HG03469 (cell line): Measurements from ENCODE around the gene SLC2A5.
"Not testable (repeated sequence)": the region's sequence is repeated elsewhere in the genome, so short reads cannot be mapped to it uniquely, and the experiment has no call there.

ENCODE experiments used
- ATAC-seq: cut with Tn5 transposase; IDR thresholded peaks from one replicate; pipeline ENCODE4 v1.9.1; 2021; ENCODE audit warnings: mild to moderate bottlenecking, moderate library complexity, moderate number of reproducible peaks; ENCODE audit not compliant: unreplicated experiment

Gene SLC2A5

DNA sequence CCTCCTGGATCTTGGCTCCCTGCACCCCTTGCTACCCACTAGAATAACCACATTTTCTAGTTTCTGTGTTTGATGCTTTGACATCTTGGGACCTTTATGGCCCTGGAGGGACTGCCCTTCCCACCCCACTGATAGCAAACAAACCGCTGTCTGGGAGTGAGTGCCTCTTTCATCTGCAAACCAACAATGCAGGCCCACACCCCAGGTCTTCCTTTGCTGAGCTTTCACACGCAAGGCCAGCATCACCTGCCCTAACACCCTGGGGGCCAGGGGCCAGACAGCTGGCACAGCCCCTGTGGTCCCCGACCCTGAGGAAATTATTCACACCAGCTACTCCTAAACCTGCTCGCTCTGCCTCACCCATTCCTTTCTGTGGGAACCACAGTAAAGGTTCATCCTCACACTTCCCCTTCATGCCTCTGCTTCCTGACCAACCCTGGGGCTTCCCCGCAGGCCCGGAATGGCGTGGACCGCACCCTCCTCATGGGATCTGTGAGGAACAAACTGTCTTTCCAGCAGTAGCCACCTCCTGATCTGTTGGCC lies 58.6 kb downstream of the SLC2A5 start:
- no peak for ATAC-seq

DNA sequence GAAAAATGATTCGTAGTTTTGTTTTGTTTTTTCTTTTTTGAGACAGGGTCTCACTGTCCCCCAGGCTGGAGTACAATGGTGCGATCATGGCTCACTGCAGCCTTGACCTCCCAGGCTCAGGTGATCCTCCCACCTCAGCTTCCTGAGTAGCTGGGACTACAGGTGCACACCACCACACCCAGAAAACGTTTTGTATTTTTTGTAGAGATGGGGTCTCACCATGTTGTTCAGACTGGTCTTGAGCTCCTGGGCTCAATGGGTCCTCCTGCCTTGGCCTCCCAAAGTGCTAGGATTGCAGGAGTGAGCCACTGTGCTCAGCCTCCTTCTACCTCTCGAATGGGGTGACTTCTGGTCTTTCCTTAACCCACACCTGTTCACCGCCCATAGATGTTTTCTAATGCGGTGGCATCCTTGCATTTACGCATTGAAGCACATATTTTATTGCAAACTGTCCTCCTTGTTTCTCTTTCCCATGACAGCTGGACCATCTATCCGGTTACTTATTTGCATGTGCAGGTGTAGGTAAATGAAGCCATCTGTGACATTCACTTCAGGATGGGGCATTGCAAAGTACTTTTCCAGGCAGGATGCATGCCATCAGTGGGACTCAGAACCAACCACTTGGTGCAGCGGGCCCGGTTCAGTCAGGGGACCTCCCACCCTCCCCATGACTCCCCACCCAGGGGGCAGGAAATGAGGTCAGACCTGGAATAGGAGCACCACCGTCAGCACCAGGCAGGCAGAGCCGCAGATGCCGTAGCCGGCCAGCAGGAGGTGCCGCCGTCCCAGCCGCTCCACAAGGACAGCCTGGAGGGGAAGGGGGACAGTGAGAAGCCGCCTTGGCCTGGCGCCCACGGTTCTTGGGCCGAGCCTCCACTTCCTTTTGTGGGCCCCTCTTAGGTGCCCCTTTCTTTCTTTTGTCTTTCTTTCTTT lies 59.7 kb downstream of the SLC2A5 start:
- no peak for ATAC-seq

GRCh38 chr1:9008236-9008635 lies 61.2 kb downstream of the SLC2A5 start:
- no peak for ATAC-seq

DNA sequence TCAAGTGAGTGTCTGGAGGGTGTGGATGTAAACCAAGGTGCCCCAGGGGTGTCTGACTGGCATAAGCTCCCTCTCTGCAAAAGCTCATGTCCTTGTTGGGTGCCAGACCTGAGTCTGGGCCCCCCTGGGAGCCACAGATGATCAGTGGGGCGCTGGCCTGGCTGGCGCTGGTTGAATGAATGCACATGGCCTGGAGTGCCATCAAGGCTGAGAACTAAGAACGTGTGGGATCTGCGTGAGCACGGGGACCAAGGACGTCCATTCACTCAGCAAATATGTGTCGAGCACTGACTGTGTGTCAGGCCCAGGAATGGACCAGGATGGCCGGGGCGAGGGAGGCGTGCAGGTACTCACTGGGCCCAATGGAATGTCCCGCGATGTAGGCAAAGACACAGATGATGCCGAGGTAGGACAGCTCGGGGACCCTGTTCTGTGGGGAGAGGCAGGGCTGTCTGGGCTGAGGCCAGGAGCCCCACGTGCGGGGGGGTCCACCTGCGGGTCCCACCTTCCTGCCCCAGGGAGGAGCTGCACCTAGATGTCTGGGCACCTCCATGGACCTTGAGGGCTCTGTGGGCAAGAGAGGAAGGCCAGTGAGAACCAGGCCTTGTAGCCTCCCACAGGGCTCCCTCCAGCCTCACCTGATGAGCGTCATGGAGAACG lies 62.3 kb downstream of the SLC2A5 start:
- no peak for ATAC-seq

DNA sequence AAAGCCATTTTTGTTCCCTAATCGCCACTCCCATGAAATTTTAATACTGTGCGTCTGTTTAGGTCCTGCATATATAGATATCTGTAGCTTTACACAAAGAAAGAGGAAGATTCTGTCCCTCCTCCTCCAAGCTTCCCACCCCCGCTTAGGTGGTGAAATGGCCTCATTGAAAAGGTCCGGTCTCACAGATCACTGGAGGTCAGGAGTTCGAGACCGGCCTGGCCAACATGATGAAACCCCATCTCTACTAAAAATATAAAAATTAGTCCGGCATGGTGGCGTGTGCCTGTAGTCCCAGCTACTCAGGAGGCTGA lies 64.1 kb downstream of the SLC2A5 start:
- no peak for ATAC-seq

DNA sequence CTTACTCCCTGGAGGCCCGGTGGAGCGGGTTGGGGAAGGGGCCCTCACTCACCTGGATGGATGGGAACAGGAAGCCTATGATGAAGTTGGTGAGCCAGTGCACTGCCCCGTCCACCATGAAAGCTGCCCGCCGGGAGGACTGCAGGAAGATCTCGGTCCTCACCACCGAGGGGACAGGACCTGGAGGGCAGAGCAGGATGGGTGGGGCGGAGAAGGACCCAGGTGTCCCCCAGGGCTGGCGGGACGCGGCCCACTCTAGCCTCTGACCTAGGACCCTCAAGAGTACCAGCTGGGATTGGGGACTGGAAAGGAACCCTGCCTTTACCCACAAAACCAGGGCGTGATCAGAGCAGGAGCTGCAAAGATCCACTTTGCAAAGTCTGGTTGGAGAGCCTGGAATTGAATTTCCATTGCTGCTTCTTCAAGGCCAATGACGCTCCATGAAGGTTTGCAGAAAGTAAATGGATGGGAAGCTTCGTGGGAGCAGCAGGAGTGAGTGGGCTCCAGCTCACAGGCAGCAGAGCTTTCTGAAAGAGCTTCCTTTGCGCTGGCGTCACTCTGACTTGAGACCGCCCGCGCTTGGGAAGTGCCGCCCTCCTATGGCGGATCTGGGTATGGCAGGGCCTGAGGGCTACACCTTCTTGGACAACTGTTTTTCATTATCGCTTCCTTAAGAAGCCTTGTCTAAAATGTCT lies 64.6 kb downstream of the SLC2A5 start:
- ATAC-seq: no peak

DNA sequence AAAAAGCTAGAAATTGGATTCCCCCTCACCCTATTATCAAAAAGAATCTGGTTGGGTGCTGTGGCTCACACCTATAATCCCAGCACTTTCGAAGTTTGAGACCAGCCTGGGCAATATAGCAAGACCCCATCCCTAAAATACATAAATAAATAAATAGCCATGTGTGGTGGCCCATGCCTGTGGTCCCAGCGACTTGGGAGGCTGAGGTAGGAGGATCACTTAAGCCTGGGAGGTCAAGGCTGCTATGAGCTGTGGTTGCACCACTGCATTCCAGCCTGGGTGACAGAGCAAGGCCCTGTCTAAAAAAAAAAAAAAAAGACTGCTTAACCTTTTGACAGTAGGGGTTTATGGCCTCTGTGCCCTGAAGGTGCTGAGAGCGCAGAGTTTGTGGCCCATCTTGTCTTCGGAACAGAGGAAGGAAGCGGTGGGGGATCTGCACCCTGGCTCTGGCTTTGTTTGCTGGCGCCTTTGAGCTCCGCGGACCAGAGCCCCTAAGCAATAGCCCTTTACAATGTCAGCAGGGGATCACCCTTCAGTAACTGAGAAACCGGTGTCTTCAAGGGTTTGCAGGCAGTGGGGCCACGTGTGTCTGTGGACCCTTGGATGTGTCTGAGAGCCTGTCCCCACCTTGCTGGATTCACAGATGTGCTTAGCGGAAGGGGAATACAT lies 65.3 kb downstream of the SLC2A5 start:
- ATAC-seq: no peak

DNA sequence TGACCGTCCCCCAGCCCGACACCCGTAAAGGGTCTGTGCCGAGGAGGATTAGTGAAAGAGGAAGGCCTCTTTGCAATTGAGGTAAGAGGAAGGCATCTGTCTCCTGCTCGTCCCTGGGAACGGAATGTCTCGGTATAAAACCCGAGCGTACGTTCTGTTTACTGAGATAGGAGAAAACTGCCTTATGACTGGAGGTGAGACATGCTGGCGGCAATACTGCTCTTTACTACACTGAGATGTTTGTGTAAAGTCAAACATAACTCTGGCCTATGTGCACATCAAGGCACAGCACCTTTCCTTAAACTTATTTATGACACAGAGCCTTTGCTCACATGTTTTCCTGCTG lies 67.2 kb downstream of the SLC2A5 start:
- ATAC-seq: not testable (repeated sequence)

- not testable (repeated sequence) for ATAC-seq
Observed at GRCh38 chr1:9001534-9002214, 67.8 kb downstream of the SLC2A5 start.

- not testable (repeated sequence) for ATAC-seq
Observed at GRCh38 chr1:8993962-8994675, 75.3 kb downstream of the SLC2A5 start.

DNA sequence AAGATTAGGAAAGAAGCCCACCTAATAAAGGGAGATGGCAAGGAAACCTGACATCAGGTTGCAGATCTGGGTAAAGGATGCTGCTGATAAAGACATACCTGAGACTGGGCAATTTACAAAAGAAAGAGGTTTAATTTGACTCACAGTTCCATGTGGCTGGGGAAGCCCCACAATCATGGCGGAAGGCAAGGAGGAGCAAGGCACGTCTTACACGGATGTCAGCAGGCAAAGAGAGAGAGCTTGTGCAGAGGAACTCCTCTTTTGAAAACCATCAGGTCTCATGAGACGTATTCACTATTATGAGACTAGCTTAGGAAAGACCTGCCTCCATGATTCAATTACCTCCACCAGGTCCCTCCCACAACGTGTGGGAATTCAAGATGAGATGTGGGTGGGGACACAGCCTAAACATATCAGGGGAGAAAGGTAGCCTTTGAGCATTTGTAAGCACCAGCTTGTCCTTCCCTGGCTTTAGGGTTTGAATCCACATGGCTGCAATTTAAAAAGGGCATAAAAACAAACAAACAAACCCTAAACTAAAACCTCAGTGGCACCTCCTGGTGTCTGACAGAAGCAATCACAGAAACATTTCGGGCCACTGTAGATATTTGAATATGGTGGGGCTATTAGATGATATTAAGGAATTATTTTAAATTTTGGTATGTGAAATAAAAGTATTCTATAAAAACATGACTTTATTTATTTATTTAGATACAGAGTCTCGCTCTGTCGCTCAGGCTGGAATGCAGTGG lies 76.3 kb downstream of the SLC2A5 start:
- ATAC-seq: no peak

- ATAC-seq: no peak
Observed at GRCh38 chr1:8989821-8990220, 79.6 kb downstream of the SLC2A5 start.

DNA sequence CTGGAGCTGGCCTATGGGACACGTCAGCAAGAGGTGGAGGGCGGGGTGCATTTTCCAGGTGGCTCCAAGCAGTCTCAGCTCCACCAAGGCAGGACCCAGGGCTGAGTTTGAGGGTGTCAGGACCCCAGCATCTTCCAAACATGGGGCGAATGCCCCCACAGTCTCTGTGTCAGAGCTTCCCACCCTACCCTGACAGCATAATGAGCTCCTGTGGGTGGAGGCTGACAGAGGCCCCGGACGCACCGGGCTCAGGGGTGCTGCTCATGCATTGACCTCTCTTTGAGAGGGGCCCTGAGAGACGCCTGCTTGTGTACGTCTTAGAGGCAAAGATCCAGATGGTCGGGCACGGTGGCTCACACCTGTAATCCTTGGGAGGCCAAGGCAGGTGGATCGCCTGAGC lies 80.4 kb downstream of the SLC2A5 start:
- no peak for ATAC-seq

DNA sequence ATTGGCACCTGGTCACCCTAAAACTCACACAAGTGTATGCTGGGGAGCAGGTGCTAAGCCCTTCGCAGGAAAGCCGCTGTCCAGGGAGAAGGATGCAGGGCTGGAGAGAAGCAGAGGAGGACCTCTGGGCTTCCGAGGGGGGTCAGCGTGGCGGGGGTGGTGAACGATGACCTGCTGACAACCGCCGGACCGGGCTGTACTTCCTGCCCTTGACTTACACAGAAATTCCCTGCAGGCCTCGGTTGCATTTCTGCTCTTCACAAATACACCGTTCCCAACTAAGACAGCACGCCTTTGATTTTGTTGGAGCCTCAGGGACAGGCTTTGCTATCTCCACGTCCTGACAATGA lies 80.8 kb downstream of the SLC2A5 start:
- ATAC-seq: no peak

DNA sequence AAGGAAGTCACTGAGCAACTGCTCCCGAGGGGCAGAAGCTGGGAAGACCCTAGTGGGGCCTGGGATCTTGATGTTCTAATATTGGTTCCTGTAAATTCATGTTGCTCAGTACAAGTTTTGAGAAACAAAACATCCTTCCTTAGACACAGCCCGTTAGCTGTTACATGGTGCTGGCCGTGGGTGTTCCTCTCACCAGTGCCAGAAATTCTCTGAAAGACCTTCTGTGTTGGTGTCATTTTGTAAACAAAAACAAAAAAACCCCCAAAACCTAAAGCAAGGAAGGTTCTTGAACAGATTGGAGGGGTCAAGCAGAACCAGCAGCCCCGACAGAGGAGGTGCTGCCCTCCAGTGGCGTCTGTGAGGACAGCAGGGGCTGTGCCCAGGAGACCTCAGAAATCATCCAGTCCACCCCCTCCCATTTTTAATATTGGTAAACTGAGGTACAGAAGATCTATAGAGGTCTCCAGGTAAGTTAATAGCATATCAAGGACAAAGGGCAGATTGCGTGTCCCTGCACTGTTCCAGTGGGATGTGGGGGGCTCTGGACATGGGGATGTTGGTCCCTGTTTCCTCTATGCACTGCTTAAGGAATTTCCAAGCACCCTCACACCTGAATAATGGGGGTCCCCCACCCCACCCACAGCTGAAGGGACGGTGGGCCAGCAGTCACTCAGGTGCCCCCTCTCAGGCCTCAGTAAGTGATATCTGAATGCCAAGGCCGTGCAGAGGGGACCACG lies 81.4 kb downstream of the SLC2A5 start:
- no peak for ATAC-seq

DNA sequence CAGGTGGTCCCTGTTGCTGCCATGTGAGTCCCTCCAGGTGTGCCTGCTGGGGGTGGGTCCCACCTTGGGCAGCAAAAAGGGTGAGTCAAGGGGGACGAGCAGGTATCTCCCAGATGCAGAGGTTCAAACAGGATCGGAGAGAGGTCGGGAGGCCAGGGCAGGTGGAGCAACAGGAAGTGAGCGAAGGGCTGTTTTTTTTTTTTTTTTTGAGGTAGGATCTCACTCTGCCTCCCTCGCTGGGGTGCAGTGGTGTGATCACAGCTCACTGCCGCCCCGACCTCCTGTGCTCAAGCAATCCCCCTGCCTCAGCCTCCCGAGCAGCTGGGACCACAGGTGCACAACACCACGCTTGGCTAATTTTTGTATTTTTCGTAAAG lies 82.6 kb downstream of the SLC2A5 start:
- ATAC-seq: no peak

GRCh38 chr1:8985915-8986813 lies 83.3 kb downstream of the SLC2A5 start:
- ATAC-seq: no peak
